NB4 (cell line): ENCODE measurements around the gene SH3PXD2B.

ENCODE experiments used
- CTCF ChIP-seq: IDR thresholded peaks from one replicate; pipeline ENCODE4 v1.5.1; 2012; ENCODE audit warnings: low read depth, low read length
- MYC ChIP-seq: IDR thresholded peaks from 2 replicates; pipeline ENCODE4 v1.6.1; 2011; ENCODE audit warnings: low read depth, low read length
- POLR2A ChIP-seq: IDR thresholded peaks from 2 replicates; pipeline ENCODE4 v1.6.1; 2011; ENCODE audit warnings: mild to moderate bottlenecking; ENCODE audit not compliant: insufficient read length; ENCODE audit errors: extremely low read depth

GRCh38 chr5:172453206-172453985 lies 929 bp downstream of the SH3PXD2B start:
- TF ChIP-seq MYC (no peak), CTCF (peak; percentile 17), POLR2A (no peak)
